DND-41 (cell line): ENCODE measurements around the gene LCA5L.
A peak's percentile ranks its signal among the peaks of the same experiment; 100 is the strongest.

Source experiments
- ATAC-seq: fragments of 200-7000 bp; cut with Tn5 transposase; 3 replicates; pipeline ENCODE4 v1.9.1; 2021; ENCODE audit warnings: low read depth; ENCODE audit not compliant: insufficient read depth
- DNase-seq: peaks from one replicate; pipeline ENCODE4 v3.0.0-alpha.2; 2020
- H2AFZ ChIP-seq: 2 replicates; pipeline ENCODE4 v1.6.0; 2012; ENCODE audit warnings: low read depth, low read length
- H3K27ac ChIP-seq: 2 replicates; pipeline ENCODE4 v1.5.1; 2012; ENCODE audit warnings: low read length, inconsistent platforms
- H3K27me3 ChIP-seq: fragments of 200-600 bp; sonication (generic); 2 replicates; pipeline ENCODE4 v1.6.0; 2012; ENCODE audit warnings: low read length, mild to moderate bottlenecking, inconsistent platforms; ENCODE audit not compliant: insufficient read depth, poor library complexity
- H3K36me3 ChIP-seq: 2 replicates; pipeline ENCODE4 v1.5.1; 2012; ENCODE audit warnings: low read length, inconsistent platforms; ENCODE audit not compliant: insufficient read depth
- H3K4me1 ChIP-seq: 2 replicates; pipeline ENCODE4 v1.5.1; 2012; ENCODE audit warnings: mild to moderate bottlenecking, low read length; ENCODE audit not compliant: insufficient read depth
- H3K4me2 ChIP-seq: 2 replicates; pipeline ENCODE4 v1.6.0; 2012; ENCODE audit warnings: mild to moderate bottlenecking, moderate library complexity, low read length, inconsistent platforms; ENCODE audit not compliant: insufficient read depth
- H3K4me3 ChIP-seq, 2 experiments: fragments of 200-600 bp in 1 of 2; shearing (Covaris generic) in 1 of 2; 2 replicates each; pipeline ENCODE4 v1.5.1; 2012 to 2016; ENCODE audit warnings: inconsistent platforms in 2 of 2, low read length in 2 of 2, mild to moderate bottlenecking in 2 of 2, low read depth in 1 of 2, moderate library complexity in 1 of 2
- H3K79me2 ChIP-seq: 2 replicates; pipeline ENCODE4 v1.6.0; 2012; ENCODE audit warnings: low read length, inconsistent platforms; ENCODE audit not compliant: insufficient read depth
- H3K9ac ChIP-seq: 2 replicates; pipeline ENCODE4 v1.6.0; 2012; ENCODE audit warnings: low read depth, mild to moderate bottlenecking, inconsistent platforms, low read length, moderate library complexity
- H3K9me3 ChIP-seq: 2 replicates; pipeline ENCODE4 v1.5.1; 2012; ENCODE audit warnings: low read length, moderate library complexity, mild to moderate bottlenecking, inconsistent platforms; ENCODE audit not compliant: insufficient read depth, severe bottlenecking
- H4K20me1 ChIP-seq: 2 replicates; pipeline ENCODE4 v1.6.0; 2012; ENCODE audit warnings: low read length; ENCODE audit not compliant: insufficient read depth
- EZH2 ChIP-seq: IDR thresholded peaks from 3 replicates; pipeline ENCODE4 v1.6.1; 2012; ENCODE audit warnings: borderline replicate concordance, low read depth, mild to moderate bottlenecking, moderate library complexity, low read length, inconsistent platforms; ENCODE audit not compliant: severe bottlenecking
- TF ChIP-seq, protein P1 (sequence below): IDR thresholded peaks from 2 replicates; pipeline ENCODE4 v1.5.1; 2012; ENCODE audit warnings: borderline replicate concordance, low read length, moderate library complexity, mild to moderate bottlenecking; ENCODE audit not compliant: poor library complexity, severe bottlenecking; ENCODE audit errors: extremely low read depth

LCA5L gene

GRCh38 chr21:39463308-39463707, 17.7 kb upstream of the LCA5L start:
- H3K4me2 ChIP-seq = no peak overlapping the region
- no peaks in the 10 kb centered on the region for H3K4me1 ChIP-seq
- H3K27me3 ChIP-seq = no peaks in the 10 kb centered on the region
- no peaks in the 10 kb centered on the region for H4K20me1 ChIP-seq
- no peak overlapping the region for H2AFZ ChIP-seq
- no peak for ATAC-seq
- no peak for DNase-seq
- no peaks in the 10 kb centered on the region for H3K79me2 ChIP-seq
- TF ChIP-seq, protein P1, sequence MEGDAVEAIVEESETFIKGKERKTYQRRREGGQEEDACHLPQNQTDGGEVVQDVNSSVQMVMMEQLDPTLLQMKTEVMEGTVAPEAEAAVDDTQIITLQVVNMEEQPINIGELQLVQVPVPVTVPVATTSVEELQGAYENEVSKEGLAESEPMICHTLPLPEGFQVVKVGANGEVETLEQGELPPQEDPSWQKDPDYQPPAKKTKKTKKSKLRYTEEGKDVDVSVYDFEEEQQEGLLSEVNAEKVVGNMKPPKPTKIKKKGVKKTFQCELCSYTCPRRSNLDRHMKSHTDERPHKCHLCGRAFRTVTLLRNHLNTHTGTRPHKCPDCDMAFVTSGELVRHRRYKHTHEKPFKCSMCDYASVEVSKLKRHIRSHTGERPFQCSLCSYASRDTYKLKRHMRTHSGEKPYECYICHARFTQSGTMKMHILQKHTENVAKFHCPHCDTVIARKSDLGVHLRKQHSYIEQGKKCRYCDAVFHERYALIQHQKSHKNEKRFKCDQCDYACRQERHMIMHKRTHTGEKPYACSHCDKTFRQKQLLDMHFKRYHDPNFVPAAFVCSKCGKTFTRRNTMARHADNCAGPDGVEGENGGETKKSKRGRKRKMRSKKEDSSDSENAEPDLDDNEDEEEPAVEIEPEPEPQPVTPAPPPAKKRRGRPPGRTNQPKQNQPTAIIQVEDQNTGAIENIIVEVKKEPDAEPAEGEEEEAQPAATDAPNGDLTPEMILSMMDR = no peak
- TF ChIP-seq EZH2 = no peak
- no peak overlapping the region for H3K9ac ChIP-seq
- H3K4me3 ChIP-seq = no peak overlapping the region
- no peak overlapping the region for H3K27ac ChIP-seq
- no peaks in the 10 kb centered on the region for H3K9me3 ChIP-seq
- no peaks in the 10 kb centered on the region for H3K36me3 ChIP-seq

- H3K4me1 ChIP-seq = no peaks in the 10 kb centered on the region
- no peak overlapping the region for H2AFZ ChIP-seq
- H3K9me3 ChIP-seq = no peaks in the 10 kb centered on the region
- DNase-seq (no peak), ATAC-seq (no peak)
- H4K20me1 ChIP-seq = no peaks in the 10 kb centered on the region
- no peak overlapping the region for H3K27ac ChIP-seq
- no peak overlapping the region for H3K4me2 ChIP-seq
- H3K36me3 ChIP-seq = no peaks in the 10 kb centered on the region
- TF ChIP-seq, protein P1 = no peak
- TF ChIP-seq EZH2 = no peak
- no peaks in the 10 kb centered on the region for H3K27me3 ChIP-seq
- no peaks in the 10 kb centered on the region for H3K79me2 ChIP-seq
- no peak overlapping the region for H3K4me3 ChIP-seq
- H3K9ac ChIP-seq = no peak overlapping the region
Measured at GRCh38 chr21:39461419-39461818, 15.8 kb upstream of the LCA5L start.

- DNase-seq (no peak), ATAC-seq (no peak)
Measured at GRCh38 chr21:39456665-39457064, 11.1 kb upstream of the LCA5L start.

More at GRCh38 chr21:39456665-39457064, 11.1 kb upstream of the LCA5L start:
- Histone ChIP-seq H3K27ac (no peak overlapping the region), H3K4me2 (no peak overlapping the region), H3K4me3 (no peak overlapping the region), H3K27me3 (no peaks in the 10 kb centered on the region), H3K79me2 (no peaks in the 10 kb centered on the region), H3K36me3 (no peaks in the 10 kb centered on the region), H3K9me3 (no peaks in the 10 kb centered on the region), H3K4me1 (no peaks in the 10 kb centered on the region), H3K9ac (no peak overlapping the region), H4K20me1 (no peaks in the 10 kb centered on the region), H2AFZ (no peak overlapping the region)
- TF ChIP-seq, protein P1 = peak; percentile 33
- TF ChIP-seq EZH2 = no peak
